ENCODE measurements around the gene SLC6A20. TPM values are rescaled to one million over a fixed set of nuclear protein-coding genes. Genes with fewer than 3 reads are reported as not detected.

SLC6A20 gene
- total RNA-seq, 1 donor from 2014 or later: not detected

DNA sequence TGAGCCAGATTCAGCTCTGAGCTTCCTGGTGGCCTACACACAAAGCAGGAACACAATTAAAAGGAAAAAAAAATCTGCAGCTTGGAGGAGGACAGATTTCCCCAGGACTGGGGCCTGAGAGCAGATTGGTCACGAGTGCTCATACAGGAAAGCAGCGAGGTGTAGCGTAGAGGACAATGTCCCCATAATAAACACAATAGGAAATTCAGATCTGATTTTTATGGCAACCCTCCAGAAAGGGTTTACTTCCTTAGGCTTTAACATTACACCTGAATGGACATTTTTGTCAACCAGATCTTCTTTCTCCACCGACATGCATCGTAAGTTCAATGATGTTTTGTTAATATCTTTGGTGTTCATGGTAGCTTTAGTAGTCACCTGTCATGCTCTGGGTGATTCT lies 23.3 kb downstream of the SLC6A20 start:
- Mint-ChIP-seq H3K36me3 (no peaks in the 10 kb centered on the region), H3K27ac (no peak overlapping the region), H3K4me3 (no peak overlapping the region), H3K27me3 (ENCODE audit: insufficient read depth, low read depth) (peaks cover 14% of the 10 kb centered on the region), H3K9me3 (no peaks in the 10 kb centered on the region), H3K4me1 (no peaks in the 10 kb centered on the region)
- Histone ChIP-seq H3K9ac (no peak overlapping the region), H3K4me1 (no peaks in the 10 kb centered on the region), H4K20me1 (ENCODE audit: low read depth) (no peaks in the 10 kb centered on the region), H3K9me3 (ENCODE audit: low read depth) (no peaks in the 10 kb centered on the region), H3K4me3 (no peak overlapping the region), H3F3A (ENCODE audit: low read depth) (no peaks in the 10 kb centered on the region), H3K27me3 (no peaks in the 10 kb centered on the region), H3K27ac (no peak overlapping the region), H3K79me2 (ENCODE audit: low read depth) (no peaks in the 10 kb centered on the region), H3K36me3 (no peaks in the 10 kb centered on the region), H3K4me2 (no peak overlapping the region), H2AFZ (replicated peaks) (no peak overlapping the region)
- TF ChIP-seq, protein P1, sequence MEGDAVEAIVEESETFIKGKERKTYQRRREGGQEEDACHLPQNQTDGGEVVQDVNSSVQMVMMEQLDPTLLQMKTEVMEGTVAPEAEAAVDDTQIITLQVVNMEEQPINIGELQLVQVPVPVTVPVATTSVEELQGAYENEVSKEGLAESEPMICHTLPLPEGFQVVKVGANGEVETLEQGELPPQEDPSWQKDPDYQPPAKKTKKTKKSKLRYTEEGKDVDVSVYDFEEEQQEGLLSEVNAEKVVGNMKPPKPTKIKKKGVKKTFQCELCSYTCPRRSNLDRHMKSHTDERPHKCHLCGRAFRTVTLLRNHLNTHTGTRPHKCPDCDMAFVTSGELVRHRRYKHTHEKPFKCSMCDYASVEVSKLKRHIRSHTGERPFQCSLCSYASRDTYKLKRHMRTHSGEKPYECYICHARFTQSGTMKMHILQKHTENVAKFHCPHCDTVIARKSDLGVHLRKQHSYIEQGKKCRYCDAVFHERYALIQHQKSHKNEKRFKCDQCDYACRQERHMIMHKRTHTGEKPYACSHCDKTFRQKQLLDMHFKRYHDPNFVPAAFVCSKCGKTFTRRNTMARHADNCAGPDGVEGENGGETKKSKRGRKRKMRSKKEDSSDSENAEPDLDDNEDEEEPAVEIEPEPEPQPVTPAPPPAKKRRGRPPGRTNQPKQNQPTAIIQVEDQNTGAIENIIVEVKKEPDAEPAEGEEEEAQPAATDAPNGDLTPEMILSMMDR (IDR thresholded peaks at IDR 0.05): no peak
- TF ChIP-seq EZH2 (IDR thresholded peaks at IDR 0.05): no peak
- no peak for TF ChIP-seq EZH2phosphoT487 (IDR thresholded peaks at IDR 0.05)
- no peak for DNase-seq (ENCODE audit: low spot score)

DNA sequence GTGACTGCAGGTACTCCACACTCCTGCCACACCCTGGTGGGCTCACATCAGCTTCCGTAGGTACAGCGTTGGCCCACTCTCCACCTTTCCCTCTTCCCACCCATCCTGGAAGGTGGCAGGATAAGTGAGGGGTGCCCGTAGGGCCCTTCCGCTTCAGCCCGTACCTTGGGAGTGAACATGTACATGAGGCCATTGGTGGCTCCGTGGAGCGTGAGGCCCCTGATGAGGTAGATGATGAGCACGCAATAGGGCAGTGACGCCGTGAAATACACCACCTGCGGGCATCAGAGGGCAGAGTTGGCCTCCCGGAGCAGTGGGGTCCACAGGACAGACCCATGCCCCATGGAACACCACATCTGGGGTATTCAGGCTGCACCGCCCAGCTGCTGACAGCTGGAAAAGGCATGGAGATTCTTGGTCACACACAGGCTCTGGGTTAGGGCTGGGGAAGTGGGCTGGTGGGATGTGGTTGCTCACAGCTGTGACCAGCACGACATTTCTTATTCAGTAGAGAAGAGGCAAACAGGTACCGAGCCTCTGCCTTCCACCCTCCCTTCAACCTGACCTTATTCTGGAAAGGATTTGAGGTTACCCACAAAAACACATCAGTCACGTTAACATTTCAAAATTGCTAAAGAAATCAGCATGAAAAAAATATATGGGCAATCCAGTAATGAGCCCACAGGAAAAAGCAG lies 23.8 kb downstream of the SLC6A20 start:
- Histone ChIP-seq H3K4me1 (no peaks in the 10 kb centered on the region), H2AFZ (replicated peaks) (no peak overlapping the region), H3K9me3 (ENCODE audit: low read depth) (no peaks in the 10 kb centered on the region), H3K36me3 (no peaks in the 10 kb centered on the region), H3K4me2 (no peak overlapping the region), H3F3A (ENCODE audit: low read depth) (no peaks in the 10 kb centered on the region), H3K79me2 (ENCODE audit: low read depth) (no peaks in the 10 kb centered on the region), H3K27ac (no peak overlapping the region), H3K27me3 (no peaks in the 10 kb centered on the region), H3K4me3 (no peak overlapping the region), H4K20me1 (ENCODE audit: low read depth) (no peaks in the 10 kb centered on the region), H3K9ac (no peak overlapping the region)
- Mint-ChIP-seq H3K27me3 (ENCODE audit: insufficient read depth, low read depth) (peaks cover 14% of the 10 kb centered on the region), H3K27ac (no peak overlapping the region), H3K9me3 (no peaks in the 10 kb centered on the region), H3K4me3 (no peak overlapping the region), H3K4me1 (no peaks in the 10 kb centered on the region), H3K36me3 (no peaks in the 10 kb centered on the region)
- TF ChIP-seq, protein P1 (IDR thresholded peaks at IDR 0.05): no peak
- TF ChIP-seq EZH2 (IDR thresholded peaks at IDR 0.05): no peak
- TF ChIP-seq EZH2phosphoT487 (IDR thresholded peaks at IDR 0.05): no peak
- DNase-seq (ENCODE audit: low spot score): no peak

DNA sequence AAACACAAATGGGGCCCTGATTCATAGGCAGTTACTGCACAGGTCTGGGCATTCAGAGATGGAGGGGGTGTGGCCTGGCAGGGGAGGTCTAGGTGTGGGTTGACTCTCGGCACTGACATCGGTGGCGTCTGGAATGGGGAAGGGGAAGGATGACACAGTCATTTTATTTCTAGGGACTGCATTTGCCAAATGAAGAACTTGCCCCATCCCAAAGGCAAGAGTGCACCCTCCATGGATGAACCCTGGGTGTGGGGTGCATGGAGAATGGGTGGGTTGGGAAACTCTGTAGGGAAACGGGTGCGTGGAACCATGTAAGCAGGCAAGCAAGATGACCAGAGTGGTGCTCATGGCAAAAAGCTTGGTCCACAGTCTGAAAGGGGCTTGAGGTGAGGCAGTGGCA lies 24.5 kb downstream of the SLC6A20 start:
- no peaks in the 10 kb centered on the region for H3K4me1 Mint-ChIP-seq
- no peak overlapping the region for H3K27ac Mint-ChIP-seq
- TF ChIP-seq EZH2phosphoT487 (IDR thresholded peaks at IDR 0.05) (no peak), EZH2 (IDR thresholded peaks at IDR 0.05) (no peak)
- TF ChIP-seq, protein P1 (IDR thresholded peaks at IDR 0.05): no peak
- Histone ChIP-seq H3K4me2 (no peak overlapping the region), H2AFZ (replicated peaks) (no peak overlapping the region), H3K79me2 (ENCODE audit: low read depth) (no peaks in the 10 kb centered on the region), H3K4me1 (no peaks in the 10 kb centered on the region), H3K27me3 (no peaks in the 10 kb centered on the region), H4K20me1 (ENCODE audit: low read depth) (no peaks in the 10 kb centered on the region), H3K36me3 (no peaks in the 10 kb centered on the region), H3K4me3 (no peak overlapping the region), H3K27ac (no peak overlapping the region), H3K9ac (no peak overlapping the region), H3K9me3 (ENCODE audit: low read depth) (no peaks in the 10 kb centered on the region), H3F3A (ENCODE audit: low read depth) (no peaks in the 10 kb centered on the region)
- no peaks in the 10 kb centered on the region for H3K36me3 Mint-ChIP-seq
- H3K27me3 Mint-ChIP-seq (ENCODE audit: insufficient read depth, low read depth): peaks cover 11% of the 10 kb centered on the region
- DNase-seq (ENCODE audit: low spot score): no peak
- no peak overlapping the region for H3K4me3 Mint-ChIP-seq
- H3K9me3 Mint-ChIP-seq: no peaks in the 10 kb centered on the region

All from neural progenitor cell (in vitro differentiated cells).